NT2/D1 (cell line): ENCODE measurements around the gene BTBD18.

Experiments
- YY1 ChIP-seq: IDR thresholded peaks from 2 replicates; pipeline ENCODE4 v1.6.1; 2011; ENCODE audit not compliant: insufficient read length, insufficient read depth
- ZNF274 ChIP-seq: IDR thresholded peaks from 2 replicates; pipeline ENCODE4 v1.6.1; 2011; ENCODE audit warnings: mild to moderate bottlenecking, low read depth, low read length

- TF ChIP-seq YY1 (no peak), ZNF274 (no peak)
Observed at GRCh38 chr11:57777969-57778317, 26.3 kb upstream of the BTBD18 start.
